Limb (tissue), 2 donors: Measurements from ENCODE around the gene ZNF385B.
"Not testable (repeated sequence)": the region's sequence is repeated elsewhere in the genome, so short reads cannot be mapped to it uniquely, and the experiment has no call there.

Experiments used
- DNase-seq, 2 donors: peaks; one replicate each; pipeline ENCODE4 v3.0.0-alpha.2; 2016; ENCODE audit errors: extremely low spot score in 2 of 2

Gene ZNF385B

DNA sequence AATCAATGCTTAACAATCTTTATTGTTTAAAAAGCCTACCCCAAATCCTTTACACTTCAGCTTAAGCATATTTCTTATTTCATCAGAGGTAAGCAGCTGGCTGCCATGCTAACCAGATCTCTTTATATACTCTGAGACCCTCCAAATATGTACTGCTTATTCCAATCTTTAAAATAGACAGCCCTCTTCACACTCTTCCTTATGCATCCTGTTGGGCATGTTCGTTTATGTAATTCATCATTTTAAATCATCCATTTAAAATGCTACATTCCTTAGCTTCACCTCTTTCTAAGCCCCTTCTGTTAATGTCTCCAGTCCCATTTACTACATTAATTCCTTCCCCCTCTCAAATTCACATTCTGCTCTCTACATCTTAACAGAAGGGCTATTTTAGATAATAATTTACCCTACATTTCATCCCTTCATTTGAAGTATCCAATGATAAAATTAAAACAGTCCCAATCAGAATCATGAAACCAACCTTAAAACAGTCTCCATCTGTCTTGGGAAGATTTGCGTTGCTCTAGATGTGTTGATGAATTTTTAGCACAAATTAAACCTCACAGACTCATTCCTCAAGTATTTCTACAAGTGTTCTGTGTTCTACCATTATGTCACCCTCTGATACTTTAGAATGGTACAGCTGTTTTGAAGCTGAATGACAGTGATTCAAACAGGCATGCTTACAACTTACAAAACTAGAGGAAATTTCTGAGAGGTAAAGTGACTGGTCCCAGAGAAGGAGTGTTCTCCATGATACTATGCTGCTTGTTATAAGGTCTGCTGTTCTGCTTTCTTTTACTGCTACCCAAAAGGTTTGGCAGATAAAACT is 59.1 kb downstream of the ZNF385B start:
- DNase-seq = no peak

- no peak for DNase-seq
Measured at GRCh38 chr2:179800776-179801175, 60.6 kb downstream of the ZNF385B start.

- DNase-seq = no peak
Measured at GRCh38 chr2:179796213-179797007, 65.0 kb downstream of the ZNF385B start.

GRCh38 chr2:179793902-179794301 is 67.5 kb downstream of the ZNF385B start:
- DNase-seq = no peak

- DNase-seq = no peak
Measured at GRCh38 chr2:179793238-179793637, 68.2 kb downstream of the ZNF385B start.

GRCh38 chr2:179790235-179791217 is 70.9 kb downstream of the ZNF385B start:
- no peak for DNase-seq

DNA sequence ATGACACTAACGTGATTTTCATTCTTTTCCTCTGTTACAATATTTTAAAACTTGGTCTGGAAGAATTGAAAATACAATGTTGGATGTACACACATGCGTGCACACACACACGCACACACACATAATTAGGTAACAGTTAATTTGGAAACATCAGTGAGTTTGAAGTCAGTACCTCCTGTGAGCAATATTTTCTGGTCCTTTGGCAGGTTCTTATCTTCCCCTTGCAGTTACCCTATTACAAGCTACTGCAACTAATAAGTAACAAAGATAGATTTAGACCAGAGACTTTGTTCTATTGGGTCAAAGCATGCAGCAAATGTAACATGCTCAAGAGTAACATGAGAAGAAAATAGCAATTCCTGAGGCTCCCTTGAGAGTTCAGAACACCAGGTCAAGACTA is 73.3 kb downstream of the ZNF385B start:
- no peak for DNase-seq

DNA sequence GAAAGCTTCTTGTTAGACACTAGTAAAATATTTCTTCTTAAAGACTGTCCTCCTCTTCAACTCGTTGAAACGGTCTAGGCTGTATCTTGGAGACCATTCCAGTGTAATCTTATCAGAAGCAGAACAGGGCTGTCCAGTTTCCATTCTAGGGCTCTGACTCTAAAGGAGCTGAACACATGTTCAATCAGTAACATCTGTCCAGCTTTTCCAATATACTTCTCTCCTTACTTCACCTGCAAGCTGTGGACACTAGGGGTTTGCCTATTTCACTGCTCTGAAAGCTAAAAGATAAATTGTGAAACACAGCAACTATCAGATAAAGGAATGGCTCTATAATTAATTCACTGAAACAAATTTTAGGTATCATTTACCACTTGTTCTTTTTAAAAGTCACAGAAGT is 73.8 kb downstream of the ZNF385B start:
- no peak for DNase-seq

GRCh38 chr2:179785902-179786301 is 75.5 kb downstream of the ZNF385B start:
- DNase-seq = no peak

DNA sequence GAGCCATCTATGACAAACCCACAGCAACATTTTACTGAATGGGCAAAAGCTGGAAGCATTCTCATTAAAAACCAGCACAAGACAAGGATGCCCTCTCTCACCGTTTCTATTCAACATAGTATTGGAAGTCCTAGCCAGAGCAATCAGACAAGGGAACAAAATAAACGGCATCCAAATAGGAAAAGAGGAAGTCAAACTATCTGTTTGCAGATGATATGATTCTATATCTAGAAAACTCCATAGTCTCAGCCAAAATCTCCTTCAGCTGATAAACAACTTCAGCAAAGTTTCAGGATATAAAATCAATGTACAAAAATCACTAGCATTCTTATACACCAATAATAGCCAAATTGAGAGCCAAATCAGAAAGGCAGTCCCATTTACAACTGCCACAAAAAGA is 79.1 kb downstream of the ZNF385B start:
- not testable (repeated sequence) for DNase-seq

DNA sequence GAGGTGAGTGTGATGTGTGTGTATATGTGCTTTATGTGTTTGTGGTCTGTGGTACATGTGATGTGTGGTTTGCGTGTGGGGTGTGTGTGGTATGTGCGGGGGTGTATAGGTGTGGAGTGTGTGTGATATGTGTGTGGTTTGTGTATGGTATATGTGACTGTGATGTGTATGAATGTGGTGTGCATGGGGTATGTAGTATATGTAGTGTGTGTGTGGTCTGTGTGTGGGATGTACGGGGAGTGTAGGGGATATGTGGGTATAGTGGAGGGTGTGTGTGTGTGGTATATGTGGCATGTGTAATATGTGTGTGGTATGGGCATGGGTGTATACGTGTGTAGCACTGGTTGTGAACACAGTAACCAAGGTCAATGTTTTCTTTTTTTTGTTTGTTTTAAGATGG is 87.4 kb downstream of the ZNF385B start:
- DNase-seq = no peak

DNA sequence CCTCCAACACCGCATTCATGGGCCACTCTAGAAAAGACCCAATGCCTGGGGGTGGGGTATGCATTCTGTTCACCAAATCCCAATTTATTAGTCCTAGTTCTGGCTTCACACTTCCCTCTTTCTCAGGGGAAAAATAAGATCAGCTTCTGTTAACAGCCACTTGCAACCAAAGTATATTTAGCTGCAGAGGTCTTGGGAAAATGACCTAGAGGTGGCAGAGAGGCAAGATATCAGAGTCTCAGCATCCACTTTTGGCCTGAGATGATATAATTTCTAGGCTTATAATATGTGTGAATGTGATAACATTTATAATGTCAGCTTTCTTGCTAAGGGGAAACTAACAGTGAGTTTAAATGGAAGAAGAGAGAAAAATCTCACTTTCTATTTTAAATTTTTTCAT is 89.1 kb downstream of the ZNF385B start:
- no peak for DNase-seq

DNA sequence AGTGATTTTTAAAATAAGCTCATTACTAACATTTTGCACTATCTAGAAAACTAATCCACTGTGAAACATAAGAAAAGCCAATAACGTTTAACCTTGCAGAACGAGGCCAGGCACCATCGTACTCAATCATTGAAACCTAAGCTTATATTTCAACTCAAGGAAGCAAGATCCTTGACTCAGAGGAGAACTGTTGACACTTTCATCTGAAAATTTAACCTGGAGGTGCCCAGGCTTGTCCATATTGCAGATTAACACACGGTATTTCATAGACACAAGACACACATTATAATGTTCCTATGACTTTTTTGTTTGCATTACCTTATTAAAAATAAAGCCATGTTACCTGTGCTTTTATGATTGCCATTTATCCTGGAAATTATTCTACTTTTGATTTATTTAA is 89.6 kb downstream of the ZNF385B start:
- DNase-seq = no peak

- DNase-seq = no peak
Measured at GRCh38 chr2:179770029-179770428, 91.4 kb downstream of the ZNF385B start.

GRCh38 chr2:179769323-179769722 is 92.1 kb downstream of the ZNF385B start:
- DNase-seq = no peak

DNA sequence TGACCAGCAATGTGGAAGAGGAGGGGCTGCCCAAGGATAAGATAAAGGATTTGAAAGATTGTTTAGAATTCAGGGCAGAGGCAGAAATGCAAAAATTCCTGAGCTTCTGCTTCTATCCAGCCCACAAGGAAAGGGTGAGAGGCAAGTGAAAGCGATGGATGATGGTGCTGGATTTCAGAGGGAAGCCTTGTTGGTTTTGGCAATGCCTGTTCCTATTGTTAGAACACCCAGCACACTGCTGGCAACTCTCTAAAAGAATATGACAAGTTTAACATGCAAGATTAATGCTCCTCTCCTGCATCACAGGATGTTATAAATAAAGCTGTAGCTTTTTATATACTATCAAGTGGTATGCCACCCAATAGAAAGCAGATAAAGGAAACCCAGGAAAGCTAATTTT is 92.6 kb downstream of the ZNF385B start:
- DNase-seq = no peak

GRCh38 chr2:179765666-179766065 is 95.7 kb downstream of the ZNF385B start:
- DNase-seq = no peak

DNA sequence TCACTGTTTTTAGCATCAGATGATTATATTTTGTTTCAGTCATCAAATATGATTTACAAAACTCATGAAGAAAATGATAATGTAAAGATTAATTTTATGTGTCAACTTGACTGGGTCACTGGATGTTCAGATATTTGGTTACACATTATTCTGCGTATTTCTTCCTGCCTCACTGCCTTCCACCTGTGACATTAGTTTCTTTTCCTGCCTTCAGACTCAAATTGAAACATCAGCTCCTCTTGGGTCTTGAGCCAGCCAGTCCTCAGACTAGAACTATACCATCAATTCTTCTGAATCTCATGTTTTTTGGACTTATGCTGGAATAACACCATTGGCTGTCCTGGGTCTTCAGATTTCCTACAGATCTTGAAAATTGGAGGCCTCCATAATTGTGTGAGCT is 96.7 kb downstream of the ZNF385B start:
- DNase-seq = no peak

DNA sequence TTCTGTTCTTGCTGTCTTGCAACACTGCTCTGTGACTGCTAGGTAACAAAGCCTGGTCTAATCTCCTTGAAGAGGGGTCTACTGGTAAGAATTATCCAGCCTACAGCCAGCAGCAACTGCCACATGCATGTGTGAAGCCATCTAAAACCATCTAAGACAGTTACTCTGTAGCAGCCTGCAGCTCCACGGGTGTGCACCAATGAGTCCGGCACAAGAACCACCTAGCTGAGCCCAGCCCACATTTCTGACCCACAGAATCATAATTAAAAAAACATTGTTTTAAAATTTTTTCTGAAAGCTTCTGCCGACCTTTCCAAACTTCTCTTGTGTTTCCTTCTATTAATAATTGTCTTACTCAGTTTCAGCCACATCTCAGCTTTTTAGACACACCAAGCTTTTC is 102.8 kb downstream of the ZNF385B start:
- DNase-seq = no peak

GRCh38 chr2:179751163-179751809 is 110.1 kb downstream of the ZNF385B start:
- DNase-seq = peak in 1 of 2 donors; percentile 37

DNA sequence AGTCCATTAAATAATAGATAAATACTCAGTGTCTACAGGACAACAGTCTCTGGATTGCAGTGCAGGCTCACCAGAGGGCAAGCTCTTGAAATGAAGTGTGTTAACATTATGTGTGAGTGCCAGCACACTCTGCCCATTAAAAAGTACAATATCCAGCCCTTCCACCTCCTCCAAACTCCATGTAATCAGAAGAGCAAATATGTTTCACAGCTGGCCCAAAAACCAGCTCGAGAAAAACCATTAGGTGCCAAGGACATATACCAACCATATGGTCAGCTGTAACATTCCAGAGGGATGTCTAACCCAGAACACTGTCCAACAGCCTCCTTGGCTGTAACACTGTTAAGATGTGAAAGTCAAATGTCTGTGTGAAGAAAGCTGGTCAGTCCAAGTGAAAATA is 112.2 kb downstream of the ZNF385B start:
- DNase-seq = peak in 1 of 2 donors; percentile 26
